Calu3 (cell line): ENCODE data around the gene ACTR2. TPM values are rescaled to one million over a fixed set of nuclear protein-coding genes. Genes with fewer than 3 reads are reported as not detected.
"Not testable (repeated sequence)": the region's sequence is repeated elsewhere in the genome, so short reads cannot be mapped to it uniquely, and the experiment has no call there.

Experiments used
- BruUV-seq: library from RNA; stranded (reverse); fragments of 400-500 nt; replicated peaks from 2 replicates; lab custom pipeline; 2021; lab: Mats Ljungman, UMichigan
- CTCF ChIA-PET: fragments of 300-600 bp; sonication (Branson Sonifier 250); formaldehyde crosslinking; loops from one replicate; lab custom pipeline; 2022; ENCODE audit warnings: antibody characterized with exemption; lab: Charles Lee
- DNase-seq: peaks from one replicate; pipeline ENCODE4 v3.0.0; 2022
- H3K27ac Mint-ChIP-seq: one replicate; pipeline ENCODE4 v1.8.0; 2022; ENCODE audit warnings: mixed read lengths; ENCODE audit not compliant: unreplicated experiment
- H3K27me3 Mint-ChIP-seq: one replicate; pipeline ENCODE4 v1.8.0; 2022; ENCODE audit warnings: mixed read lengths; ENCODE audit not compliant: unreplicated experiment
- H3K36me3 Mint-ChIP-seq: one replicate; pipeline ENCODE4 v1.8.0; 2022; ENCODE audit warnings: mild to moderate bottlenecking, moderate library complexity, mixed read lengths; ENCODE audit not compliant: insufficient read depth, unreplicated experiment
- H3K4me1 Mint-ChIP-seq: one replicate; pipeline ENCODE4 v1.8.0; 2022; ENCODE audit warnings: mild to moderate bottlenecking, low read depth, mixed read lengths; ENCODE audit not compliant: unreplicated experiment
- H3K4me3 Mint-ChIP-seq: one replicate; pipeline ENCODE4 v1.8.0; 2022; ENCODE audit warnings: mild to moderate bottlenecking, low read depth, moderate library complexity, mixed read lengths; ENCODE audit not compliant: unreplicated experiment
- H3K9me3 Mint-ChIP-seq: one replicate; pipeline ENCODE4 v1.8.0; 2022; ENCODE audit warnings: low read depth, mixed read lengths; ENCODE audit not compliant: unreplicated experiment
- CTCF ChIP-seq: fragments of 200-600 bp; IDR thresholded peaks from one replicate; pipeline ENCODE4 v1.8.0; 2022; ENCODE audit warnings: antibody characterized with exemption; ENCODE audit not compliant: unreplicated experiment
- intact Hi-C: fragments of 100-400 bp; cut with micrococcal nuclease; formaldehyde crosslinking; loops from one replicate; pipeline ENCODE4 v1.10.0; 2022; ENCODE audit not compliant: unreplicated experiment
- total RNA-seq: library from RNA; stranded (reverse); gene quantifications from 2 replicates; pipeline ENCODE4 v1.2.3, GENCODE V29; 2022

The ACTR2 gene
- total RNA-seq, 1 experiment from 2014 or later: 240 TPM

GRCh38 chr2:65215946-65216345, 11.7 kb upstream of the ACTR2 start:
- H3K9me3 Mint-ChIP-seq: no peaks in the 10 kb centered on the region
- BruUV-seq: no TSS peak
- no peak overlapping the region for H3K4me3 Mint-ChIP-seq
- TF ChIP-seq CTCF: no peak
- no peaks in the 10 kb centered on the region for H3K36me3 Mint-ChIP-seq
- intact Hi-C loops: no loop called here
- no peak for DNase-seq
- no peaks in the 10 kb centered on the region for H3K4me1 Mint-ChIP-seq
- no peak overlapping the region for H3K27ac Mint-ChIP-seq
- H3K27me3 Mint-ChIP-seq: no peaks in the 10 kb centered on the region
- CTCF ChIA-PET: no interaction called here

GRCh38 chr2:65220432-65221131, 7.0 kb upstream of the ACTR2 start:
- intact Hi-C loops: loop anchor here (10.0 kb wide), 1 partner anchor 696 kb away; the partner anchor contains the start of gene AFTPH
- CTCF ChIA-PET: no interaction called here
- DNase-seq: no peak
- H3K36me3 Mint-ChIP-seq: peaks cover 4% of the 10 kb centered on the region
- no peak for TF ChIP-seq CTCF
- BruUV-seq: no TSS peak
- no peaks in the 10 kb centered on the region for H3K27me3 Mint-ChIP-seq
- no peaks in the 10 kb centered on the region for H3K9me3 Mint-ChIP-seq
- no peak overlapping the region for H3K27ac Mint-ChIP-seq
- no peak overlapping the region for H3K4me3 Mint-ChIP-seq
- no peaks in the 10 kb centered on the region for H3K4me1 Mint-ChIP-seq

DNA sequence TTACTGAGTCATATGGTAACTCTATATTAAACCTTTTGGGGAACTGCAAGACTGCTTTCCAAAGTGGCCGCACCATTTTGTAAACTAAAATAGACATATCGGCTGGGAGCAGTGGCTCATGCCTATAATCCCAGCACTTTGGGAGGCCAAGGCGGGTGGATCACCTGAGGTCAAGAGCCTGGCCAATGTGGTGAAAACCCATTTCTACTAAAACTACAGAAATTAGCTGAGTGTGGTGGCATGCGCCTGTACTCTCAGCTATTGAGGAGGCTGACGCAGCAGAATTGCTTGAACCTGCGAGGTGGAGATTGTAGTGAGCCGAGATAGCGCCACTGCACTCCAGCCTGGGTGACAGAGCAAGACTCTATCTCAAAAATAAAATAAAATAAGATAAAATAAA, 6.4 kb upstream of the ACTR2 start:
- H3K27me3 Mint-ChIP-seq, H3K36me3 Mint-ChIP-seq, CTCF ChIA-PET, BruUV-seq, DNase-seq, H3K9me3 Mint-ChIP-seq, H3K4me3 Mint-ChIP-seq, H3K27ac Mint-ChIP-seq, H3K4me1 Mint-ChIP-seq: not testable (repeated sequence)
- intact Hi-C loops: loop anchor here (10.0 kb wide), 1 partner anchor 696 kb away; the partner anchor contains the start of gene AFTPH

DNA sequence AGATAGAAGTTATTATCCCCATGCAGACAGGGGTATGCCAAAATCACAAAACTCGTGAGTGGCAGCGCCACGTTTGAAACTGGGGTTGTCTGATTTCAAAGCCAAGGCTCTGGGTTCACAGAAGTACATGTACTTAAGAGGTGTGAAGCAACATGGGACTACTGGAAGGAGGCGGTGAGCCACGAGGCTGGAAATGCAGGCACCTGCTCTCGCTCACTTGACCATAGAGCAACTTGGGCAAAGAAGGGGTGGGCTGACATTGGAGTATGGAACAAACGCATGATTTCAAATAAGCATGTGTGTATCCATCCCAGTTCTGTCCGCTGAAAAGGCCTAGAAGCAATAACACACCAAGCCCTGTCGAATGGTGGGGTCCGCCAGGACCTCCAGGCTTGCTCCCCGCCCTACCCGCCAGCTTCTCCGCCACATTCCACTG, 593 bp upstream of the ACTR2 start:
- Mint-ChIP-seq H3K4me1 (no peaks in the 10 kb centered on the region), H3K9me3 (no peaks in the 10 kb centered on the region), H3K36me3 (peaks cover 41% of the 10 kb centered on the region), H3K27me3 (no peaks in the 10 kb centered on the region), H3K4me3 (peak overlapping the region; percentile 93), H3K27ac (peak overlapping the region; percentile 97)
- intact Hi-C loops: loop anchor here (10.0 kb wide), 1 partner anchor 702 kb away; the partner anchor contains the start of gene AFTPH
- CTCF ChIA-PET: interaction anchor here (0.6 to 1.2 kb wide), 13 partner anchors 10 to 1372 kb away, joined by 3 to 9 read pairs (median 4); partner anchors contain the start of gene RAB1A
- TF ChIP-seq CTCF: no peak
- no peak for DNase-seq
- TSS peak; percentile 86 for BruUV-seq
